ENCODE data around the gene TENM4. TPM values are rescaled to one million over a fixed set of nuclear protein-coding genes. Genes with fewer than 3 reads are reported as not detected.

The TENM4 gene
- total and polyA plus RNA-seq, 4 donors = 24.8 to 70.5 (median 38.1) TPM

- H3K27ac ChIP-seq (ENCODE audit: low read depth, low read length) = peak overlapping the region; percentile 25
- peak overlapping the region; percentile 31 for H3K4me3 ChIP-seq (ENCODE audit: low read depth, low read length)
- no peaks in the 10 kb centered on the region for H3K36me3 ChIP-seq (ENCODE audit: control insufficient read depth, insufficient read depth, low read length)
- H3K27me3 ChIP-seq (ENCODE audit: control insufficient read depth, insufficient read depth, low read length) = no peaks in the 10 kb centered on the region
- H3K9me3 ChIP-seq (ENCODE audit: control insufficient read depth, insufficient read depth, low read length) = no peaks in the 10 kb centered on the region
- 4% methylated on average over 23 of the region's 36 CpGs for WGBS (ENCODE audit: insufficient coverage)
- DNase-seq (ENCODE audit: low read depth in 4 of 6, low spot score in 6 of 6) = peak; percentile 58 to 96 (median 78)
- peaks cover 16% of the 10 kb centered on the region for H3K4me1 ChIP-seq (ENCODE audit: control insufficient read depth, insufficient read depth, low read length)
Observed at GRCh38 chr11:78961937-78962701, 478.7 kb downstream of the TENM4 start.

GRCh38 chr11:78961247-78961646, 479.6 kb downstream of the TENM4 start:
- Histone ChIP-seq H3K36me3 (ENCODE audit: control insufficient read depth, insufficient read depth, low read length) (no peaks in the 10 kb centered on the region), H3K27ac (ENCODE audit: low read depth, low read length) (no peak overlapping the region), H3K27me3 (ENCODE audit: control insufficient read depth, insufficient read depth, low read length) (no peaks in the 10 kb centered on the region), H3K4me1 (ENCODE audit: control insufficient read depth, insufficient read depth, low read length) (peaks cover 16% of the 10 kb centered on the region), H3K9me3 (ENCODE audit: control insufficient read depth, insufficient read depth, low read length) (no peaks in the 10 kb centered on the region), H3K4me3 (ENCODE audit: low read depth, low read length) (no peak overlapping the region)
- DNase-seq (ENCODE audit: low read depth in 4 of 6, low spot score in 6 of 6) = no peak
- 44% methylated on average over 3 of the region's 3 CpGs for WGBS (ENCODE audit: insufficient coverage)

- WGBS (ENCODE audit: insufficient coverage) = 44% methylated on average over 1 of the region's 3 CpGs
- Histone ChIP-seq H3K4me1 (ENCODE audit: control insufficient read depth, insufficient read depth, low read length) (peaks cover 19% of the 10 kb centered on the region), H3K27ac (ENCODE audit: low read depth, low read length) (no peak overlapping the region), H3K4me3 (ENCODE audit: low read depth, low read length) (no peak overlapping the region), H3K9me3 (ENCODE audit: control insufficient read depth, insufficient read depth, low read length) (no peaks in the 10 kb centered on the region), H3K27me3 (ENCODE audit: control insufficient read depth, insufficient read depth, low read length) (no peaks in the 10 kb centered on the region), H3K36me3 (ENCODE audit: control insufficient read depth, insufficient read depth, low read length) (no peaks in the 10 kb centered on the region)
- DNase-seq (ENCODE audit: low read depth in 4 of 6, low spot score in 6 of 6) = no peak
Observed at GRCh38 chr11:78958444-78958843, 482.4 kb downstream of the TENM4 start.

- no peaks in the 10 kb centered on the region for H3K9me3 ChIP-seq (ENCODE audit: control insufficient read depth, insufficient read depth, low read length)
- H3K36me3 ChIP-seq (ENCODE audit: control insufficient read depth, insufficient read depth, low read length) = no peaks in the 10 kb centered on the region
- 40% methylated on average over 1 of the region's 5 CpGs for WGBS (ENCODE audit: insufficient coverage)
- no peaks in the 10 kb centered on the region for H3K27me3 ChIP-seq (ENCODE audit: control insufficient read depth, insufficient read depth, low read length)
- no peak overlapping the region for H3K27ac ChIP-seq (ENCODE audit: low read depth, low read length)
- H3K4me3 ChIP-seq (ENCODE audit: low read depth, low read length) = no peak overlapping the region
- no peak for DNase-seq (ENCODE audit: low read depth in 4 of 6, low spot score in 6 of 6)
- H3K4me1 ChIP-seq (ENCODE audit: control insufficient read depth, insufficient read depth, low read length) = peaks cover 18% of the 10 kb centered on the region
Observed at GRCh38 chr11:78957476-78958245, 483.2 kb downstream of the TENM4 start.

GRCh38 chr11:78954696-78955095, 486.1 kb downstream of the TENM4 start:
- H3K27ac ChIP-seq (ENCODE audit: low read depth, low read length) = no peak overlapping the region
- no peaks in the 10 kb centered on the region for H3K9me3 ChIP-seq (ENCODE audit: control insufficient read depth, insufficient read depth, low read length)
- WGBS (ENCODE audit: insufficient coverage) = 87% methylated on average over 3 of the region's 3 CpGs
- H3K4me3 ChIP-seq (ENCODE audit: low read depth, low read length) = no peak overlapping the region
- no peaks in the 10 kb centered on the region for H3K36me3 ChIP-seq (ENCODE audit: control insufficient read depth, insufficient read depth, low read length)
- H3K4me1 ChIP-seq (ENCODE audit: control insufficient read depth, insufficient read depth, low read length) = peaks cover 11% of the 10 kb centered on the region
- DNase-seq (ENCODE audit: low read depth in 4 of 6, low spot score in 6 of 6) = no peak
- H3K27me3 ChIP-seq (ENCODE audit: control insufficient read depth, insufficient read depth, low read length) = no peaks in the 10 kb centered on the region

GRCh38 chr11:78954261-78954660, 486.6 kb downstream of the TENM4 start:
- H3K27ac ChIP-seq (ENCODE audit: low read depth, low read length) = no peak overlapping the region
- H3K4me3 ChIP-seq (ENCODE audit: low read depth, low read length) = no peak overlapping the region
- no peaks in the 10 kb centered on the region for H3K36me3 ChIP-seq (ENCODE audit: control insufficient read depth, insufficient read depth, low read length)
- no peak for DNase-seq (ENCODE audit: low read depth in 4 of 6, low spot score in 6 of 6)
- H3K4me1 ChIP-seq (ENCODE audit: control insufficient read depth, insufficient read depth, low read length) = peaks cover 11% of the 10 kb centered on the region
- no peaks in the 10 kb centered on the region for H3K9me3 ChIP-seq (ENCODE audit: control insufficient read depth, insufficient read depth, low read length)
- WGBS (ENCODE audit: insufficient coverage) = 67% methylated on average over 1 of the region's 2 CpGs
- H3K27me3 ChIP-seq (ENCODE audit: control insufficient read depth, insufficient read depth, low read length) = no peaks in the 10 kb centered on the region

- WGBS (ENCODE audit: insufficient coverage) = 50% methylated on average over 3 of the region's 4 CpGs
- Histone ChIP-seq H3K9me3 (ENCODE audit: control insufficient read depth, insufficient read depth, low read length) (no peaks in the 10 kb centered on the region), H3K4me3 (ENCODE audit: low read depth, low read length) (no peak overlapping the region), H3K27ac (ENCODE audit: low read depth, low read length) (no peak overlapping the region), H3K4me1 (ENCODE audit: control insufficient read depth, insufficient read depth, low read length) (peaks cover 11% of the 10 kb centered on the region), H3K27me3 (ENCODE audit: control insufficient read depth, insufficient read depth, low read length) (no peaks in the 10 kb centered on the region), H3K36me3 (ENCODE audit: control insufficient read depth, insufficient read depth, low read length) (no peaks in the 10 kb centered on the region)
- peak in 2 of 6 donors; percentile 20 to 46 for DNase-seq (ENCODE audit: low read depth in 4 of 6, low spot score in 6 of 6)
Observed at GRCh38 chr11:78952890-78953289, 487.9 kb downstream of the TENM4 start.

- no peak overlapping the region for H3K4me3 ChIP-seq (ENCODE audit: low read depth, low read length)
- H3K27ac ChIP-seq (ENCODE audit: low read depth, low read length) = no peak overlapping the region
- WGBS (ENCODE audit: insufficient coverage) = 74% methylated on average over 5 of the region's 7 CpGs
- H3K27me3 ChIP-seq (ENCODE audit: control insufficient read depth, insufficient read depth, low read length) = no peaks in the 10 kb centered on the region
- no peak for DNase-seq (ENCODE audit: low read depth in 4 of 6, low spot score in 6 of 6)
- H3K4me1 ChIP-seq (ENCODE audit: control insufficient read depth, insufficient read depth, low read length) = peaks cover 11% of the 10 kb centered on the region
- H3K9me3 ChIP-seq (ENCODE audit: control insufficient read depth, insufficient read depth, low read length) = no peaks in the 10 kb centered on the region
- H3K36me3 ChIP-seq (ENCODE audit: control insufficient read depth, insufficient read depth, low read length) = no peaks in the 10 kb centered on the region
Observed at GRCh38 chr11:78952175-78952574, 488.7 kb downstream of the TENM4 start.

GRCh38 chr11:78949976-78950690, 490.7 kb downstream of the TENM4 start:
- no peak overlapping the region for H3K27ac ChIP-seq (ENCODE audit: low read depth, low read length)
- no peak overlapping the region for H3K4me3 ChIP-seq (ENCODE audit: low read depth, low read length)
- H3K4me1 ChIP-seq (ENCODE audit: control insufficient read depth, insufficient read depth, low read length) = peaks cover 11% of the 10 kb centered on the region
- WGBS (ENCODE audit: insufficient coverage) = 47% methylated on average over 5 of the region's 6 CpGs
- H3K27me3 ChIP-seq (ENCODE audit: control insufficient read depth, insufficient read depth, low read length) = no peaks in the 10 kb centered on the region
- H3K36me3 ChIP-seq (ENCODE audit: control insufficient read depth, insufficient read depth, low read length) = no peaks in the 10 kb centered on the region
- DNase-seq (ENCODE audit: low read depth in 4 of 6, low spot score in 6 of 6) = no peak
- no peaks in the 10 kb centered on the region for H3K9me3 ChIP-seq (ENCODE audit: control insufficient read depth, insufficient read depth, low read length)
